Kidney (tissue), 22 donors: ENCODE data around the gene ITPR2. TPM values are rescaled to one million over a fixed set of nuclear protein-coding genes. Genes with fewer than 3 reads are reported as not detected.

Experiments used
- DNase-seq, 5 donors: peaks; one replicate each; pipeline ENCODE4 v3.0.0-alpha.2; 2013 to 2020
- FAIRE-seq: peaks from 2 replicates; lab custom pipeline; 2012; peaks lifted over from hg19 to GRCh38; lab: Jason Lieb, UNC
- H3K27ac ChIP-seq, 2 donors: one replicate each; pipeline ENCODE4 v1.7.0; 2013; ENCODE audit warnings: low read depth in 2 of 2, low read length in 2 of 2, inconsistent platforms in 1 of 2
- H3K27me3 ChIP-seq: one replicate; pipeline ENCODE4 v1.7.1; 2013; ENCODE audit warnings: low read length, inconsistent platforms; ENCODE audit not compliant: control insufficient read depth, insufficient read depth
- H3K36me3 ChIP-seq, 3 donors: one replicate each; pipeline versions ENCODE4 v1.7.0 to v1.7.1; 2013; ENCODE audit warnings: low read length in 3 of 3, control low read depth in 1 of 3, inconsistent platforms in 1 of 3; ENCODE audit not compliant: insufficient read depth in 3 of 3, control insufficient read depth in 2 of 3
- H3K4me1 ChIP-seq, 3 donors: one replicate each; pipeline versions ENCODE4 v1.7.0 to v1.7.1; 2013; ENCODE audit warnings: low read length in 3 of 3, inconsistent platforms in 1 of 3, low read depth in 1 of 3; ENCODE audit not compliant: control insufficient read depth in 2 of 3, insufficient read depth in 2 of 3
- H3K4me3 ChIP-seq, 3 donors: one replicate each; pipeline versions ENCODE4 v1.7.0 to v1.8.1; 2013; ENCODE audit warnings: low read length in 3 of 3, control low read depth in 1 of 3, inconsistent platforms in 1 of 3
- H3K9ac ChIP-seq, 3 donors: one replicate each; pipeline versions ENCODE4 v1.7.0 to v1.7.1; 2013; ENCODE audit warnings: low read length in 3 of 3, control low read depth in 1 of 3, inconsistent platforms in 1 of 3
- H3K9me3 ChIP-seq, 3 donors: one replicate each; pipeline versions ENCODE4 v1.7.0 to v1.7.1; 2013; ENCODE audit warnings: low read length in 3 of 3, control low read depth in 1 of 3, inconsistent platforms in 1 of 3; ENCODE audit not compliant: control insufficient read depth in 2 of 3, insufficient read depth in 1 of 3
- intact Hi-C: fragments of 100-400 bp; cut with DNase I; formaldehyde crosslinking; loops from one replicate; pipeline ENCODE4 v1.11.1; 2022
- long read RNA-seq, 10 donors: library from polyadenylated mRNA in 1 of 10; unstranded in 1 of 10; transcript quantifications; one replicate each; pipeline ENCODE4 v2.0.0 and lab custom pipeline, GENCODE V29; 2021 to 2026
- polyA plus RNA-seq: library from polyadenylated mRNA; stranded (reverse); fragments of 350-450 nt; fragmentation: Illumina TruSeq; extraction: RNeasy Lipid Tissue Mini Kit (QIAGEN cat#74804); gene quantifications from one replicate; pipeline ENCODE4 v1.2.3, GENCODE V29; 2014; ENCODE audit warnings: low read depth, low replicate concordance; ENCODE audit not compliant: insufficient read depth
- total RNA-seq: library from RNA; stranded (reverse); fragmentation: NEBNext Ultra II Directional; extraction: Animal tissue kit (Norgen Biotek cat#: 25700); gene quantifications from one replicate; pipeline ENCODE4 v1.2.1, GENCODE V29; 2021
- TF ChIP-seq, protein P1 (sequence below): IDR thresholded peaks from 3 replicates; pipeline ENCODE4 v1.5.1; 2012; ENCODE audit warnings: mild to moderate bottlenecking, moderate library complexity, borderline replicate concordance; ENCODE audit not compliant: insufficient read depth; ENCODE audit errors: extremely low read depth
- donor health status: control.
- donor health status: control.
- donor health status: control.
- donor health status: control.
- donor health status: control.
- donor health status: DM: yes; HTN: yes; CAD: no.
- donor health status: Normal renal cell carcinoma (clear cell type).

The ITPR2 gene
- total RNA-seq (56.9 TPM), polyA plus RNA-seq (5.7 TPM)
- long read RNA-seq, donor 1 = 0 reads
- long read RNA-seq, donor 2 = 0 reads
- long read RNA-seq, donor 3 = 0 reads
- long read RNA-seq, donor 4, partial matches to known transcripts = 13 of 13 reads
- long read RNA-seq, donor 4, other reads (novel, unspliced or antisense) = 0 of 13 reads
- long read RNA-seq, donor 5 = 0 reads
- long read RNA-seq, donor 6 = 0 reads
- long read RNA-seq, donor 7, partial matches to known transcripts = 9 of 13 reads
- long read RNA-seq, donor 7, other reads (novel, unspliced or antisense) = 4 of 13 reads
- long read RNA-seq, donor 8 = 0 reads
- long read RNA-seq, donor 9 = 0 reads
- long read RNA-seq, donor 10 = 0 reads

DNA sequence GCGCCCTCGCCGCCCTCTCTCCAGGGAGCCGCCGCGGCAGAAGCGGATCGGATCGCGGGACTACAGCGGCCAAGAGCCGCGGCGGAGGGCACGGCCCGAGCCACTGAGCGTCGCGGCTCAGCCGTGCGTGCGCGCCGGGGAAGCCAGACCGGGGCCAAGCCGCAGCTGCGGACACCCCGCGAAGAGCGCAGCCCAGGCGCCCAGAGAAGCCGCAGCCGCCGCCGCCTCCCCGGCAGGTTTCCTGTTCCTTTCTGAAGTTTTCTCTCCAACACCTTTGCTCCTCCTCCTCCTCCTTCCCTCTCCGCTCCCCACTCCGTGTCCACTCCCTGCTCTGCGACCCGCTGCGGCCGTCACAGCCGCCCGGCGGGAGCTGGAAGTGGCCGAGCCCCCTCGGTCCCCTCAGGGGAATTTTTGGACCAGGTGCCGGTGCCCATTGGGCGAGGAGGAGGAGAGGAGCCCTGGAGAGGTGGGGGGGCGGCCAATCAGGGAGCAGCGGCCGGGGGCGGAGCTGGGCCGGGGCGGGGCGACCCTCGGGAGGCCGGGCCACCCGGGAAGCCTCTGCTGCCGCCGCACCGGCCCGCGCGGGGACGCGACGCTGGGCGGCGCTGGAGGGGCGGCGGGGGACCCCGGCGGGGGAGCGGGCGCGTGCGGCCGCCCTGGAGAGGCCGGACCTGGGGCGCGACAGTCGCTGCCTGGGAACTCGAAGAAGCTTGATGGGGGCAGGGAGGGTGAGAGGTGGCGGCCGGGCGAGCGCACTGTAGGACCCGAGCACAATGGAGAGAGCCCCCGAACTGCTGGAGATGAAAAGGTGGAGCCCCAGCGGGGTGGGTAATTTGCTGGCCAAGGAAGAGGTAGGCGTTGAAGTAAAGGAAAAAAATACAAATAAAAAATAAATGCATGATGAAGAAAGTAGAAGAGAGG, at the start of gene ITPR2:
Gene ITPR2, minus strand, starts transcription at position 373 of the 921 bp plus-strand sequence. CDS start 413 bp downstream, outside the sequence.
- TF ChIP-seq, protein P1, sequence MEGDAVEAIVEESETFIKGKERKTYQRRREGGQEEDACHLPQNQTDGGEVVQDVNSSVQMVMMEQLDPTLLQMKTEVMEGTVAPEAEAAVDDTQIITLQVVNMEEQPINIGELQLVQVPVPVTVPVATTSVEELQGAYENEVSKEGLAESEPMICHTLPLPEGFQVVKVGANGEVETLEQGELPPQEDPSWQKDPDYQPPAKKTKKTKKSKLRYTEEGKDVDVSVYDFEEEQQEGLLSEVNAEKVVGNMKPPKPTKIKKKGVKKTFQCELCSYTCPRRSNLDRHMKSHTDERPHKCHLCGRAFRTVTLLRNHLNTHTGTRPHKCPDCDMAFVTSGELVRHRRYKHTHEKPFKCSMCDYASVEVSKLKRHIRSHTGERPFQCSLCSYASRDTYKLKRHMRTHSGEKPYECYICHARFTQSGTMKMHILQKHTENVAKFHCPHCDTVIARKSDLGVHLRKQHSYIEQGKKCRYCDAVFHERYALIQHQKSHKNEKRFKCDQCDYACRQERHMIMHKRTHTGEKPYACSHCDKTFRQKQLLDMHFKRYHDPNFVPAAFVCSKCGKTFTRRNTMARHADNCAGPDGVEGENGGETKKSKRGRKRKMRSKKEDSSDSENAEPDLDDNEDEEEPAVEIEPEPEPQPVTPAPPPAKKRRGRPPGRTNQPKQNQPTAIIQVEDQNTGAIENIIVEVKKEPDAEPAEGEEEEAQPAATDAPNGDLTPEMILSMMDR = peak; percentile 2
- Histone ChIP-seq H3K4me3 (peak within 1 kb of the TSS; percentile 90 to 95 (median 92)), H3K27me3 (no peaks in the 10 kb centered on the region), H3K36me3 (no peaks in the 10 kb centered on the region), H3K27ac (peak within 1 kb of the TSS; percentile 86 to 97), H3K9me3 (no peaks in the 10 kb centered on the region), H3K9ac (peak within 1 kb of the TSS; percentile 92 to 97 (median 95)), H3K4me1 (peaks cover 2 to 7% (median 5%) of the 10 kb centered on the region in 3 donors)
- intact Hi-C loops = no loop called here
- DNase-seq (peak; percentile 96 to 98 (median 97)), FAIRE-seq (no peak)

- Histone ChIP-seq H3K4me3 (no peak overlapping the region), H3K4me1 (peaks cover 0 to 6% (median 6%) of the 10 kb centered on the region in 3 donors), H3K36me3 (no peaks in the 10 kb centered on the region), H3K27me3 (no peaks in the 10 kb centered on the region), H3K9me3 (no peaks in the 10 kb centered on the region), H3K9ac (no peak overlapping the region), H3K27ac (no peak overlapping the region)
- intact Hi-C loops = no loop called here
- TF ChIP-seq, protein P1 = no peak
- DNase-seq (no peak), FAIRE-seq (no peak)
These were observed 47.6 kb upstream of the ITPR2 start for GRCh38 chr12:26880625-26881024.

GRCh38 chr12:26878661-26879119, 45.7 kb upstream of the ITPR2 start:
- Histone ChIP-seq H3K4me1 (peaks cover 0 to 6% (median 3%) of the 10 kb centered on the region in 3 donors), H3K27ac (no peak overlapping the region), H3K4me3 (no peak overlapping the region), H3K9me3 (no peaks in the 10 kb centered on the region), H3K36me3 (no peaks in the 10 kb centered on the region), H3K27me3 (no peaks in the 10 kb centered on the region), H3K9ac (no peak overlapping the region)
- TF ChIP-seq, protein P1 = no peak
- DNase-seq = peak; percentile 47 to 78 (median 70)
- no peak for FAIRE-seq
- intact Hi-C loops = no loop called here
